Naive thymus-derived CD4-positive, alpha-beta T cell (primary cell): ENCODE data around the gene ZER1. TPM values are rescaled to one million over a fixed set of nuclear protein-coding genes. Genes with fewer than 3 reads are reported as not detected.
A peak's percentile ranks its signal among the peaks of the same experiment; 100 is the strongest.

Source experiments
- ATAC-seq: fragments of 150-1000 bp; cut with Tn5 transposase; 2 replicates; pipeline ENCODE4 v1.10.0; 2021; ENCODE audit warnings: mild to moderate bottlenecking, moderate library complexity
- CTCF ChIA-PET: fragments of 350-600 bp; sonication (Branson Sonifier 250); formaldehyde crosslinking; loops from one replicate; lab custom pipeline; 2021; ENCODE audit warnings: antibody characterized with exemption; lab: Charles Lee
- POLR2A ChIA-PET: fragments of 350-600 bp; sonication (Branson Sonifier 250); formaldehyde crosslinking; loops from one replicate; lab custom pipeline; 2021; ENCODE audit warnings: antibody characterized with exemption, inconsistent platforms; lab: Charles Lee
- DNase-seq, 9 donors: peaks; one replicate each; pipeline versions ENCODE4 v3.0.0 to v3.0.0-alpha.2; 2020 to 2022; ENCODE audit warnings: mixed read lengths in 1 of 9
- H3K27ac ChIP-seq: one replicate; pipeline ENCODE4 v1.7.0; 2013; ENCODE audit warnings: mild to moderate bottlenecking, low read depth, low read length, moderate library complexity
- H3K27me3 ChIP-seq, 2 donors: one replicate each; pipeline ENCODE4 v1.7.0; 2013; ENCODE audit warnings: low read length in 2 of 2, mild to moderate bottlenecking in 2 of 2, moderate library complexity in 2 of 2; ENCODE audit not compliant: control insufficient read depth in 2 of 2, insufficient read depth in 2 of 2
- H3K36me3 ChIP-seq, 3 experiments: 1 replicate in 2 of 3; 2 replicates in 1 of 3; pipeline ENCODE4 v1.7.0; 2013; ENCODE audit warnings: low read length in 3 of 3, mild to moderate bottlenecking in 3 of 3, moderate library complexity in 1 of 3; ENCODE audit not compliant: insufficient read depth in 3 of 3, control insufficient read depth in 2 of 3
- H3K4me1 ChIP-seq, 2 donors: one replicate each; pipeline ENCODE4 v1.7.0; 2013; ENCODE audit warnings: low read length in 2 of 2, mild to moderate bottlenecking in 2 of 2, moderate library complexity in 1 of 2; ENCODE audit not compliant: control insufficient read depth in 2 of 2, insufficient read depth in 2 of 2
- H3K4me3 ChIP-seq: 2 replicates; pipeline ENCODE4 v1.7.0; 2013; ENCODE audit warnings: mild to moderate bottlenecking, low read length
- H3K9me3 ChIP-seq, 3 experiments: 1 replicate in 2 of 3; 2 replicates in 1 of 3; pipeline ENCODE4 v1.7.0; 2013; ENCODE audit warnings: low read length in 3 of 3; ENCODE audit not compliant: control insufficient read depth in 2 of 3
- H3K27ac Mint-ChIP-seq, 9 donors: one replicate each; pipeline ENCODE4 v1.8.0; 2020 to 2022; ENCODE audit warnings: mixed read lengths in 9 of 9, mild to moderate bottlenecking in 8 of 9, moderate library complexity in 5 of 9, inconsistent platforms in 2 of 9
- H3K27me3 Mint-ChIP-seq, 5 donors: one replicate each; pipeline ENCODE4 v1.8.0; 2021 to 2022; ENCODE audit warnings: mixed read lengths in 5 of 5, mild to moderate bottlenecking in 1 of 5
- H3K36me3 Mint-ChIP-seq, 5 donors: one replicate each; pipeline ENCODE4 v1.8.0; 2020 to 2022; ENCODE audit warnings: mixed read lengths in 5 of 5, mild to moderate bottlenecking in 3 of 5, inconsistent platforms in 1 of 5
- H3K4me1 Mint-ChIP-seq, 7 donors: one replicate each; pipeline ENCODE4 v1.8.0; 2020 to 2022; ENCODE audit warnings: mixed read lengths in 7 of 7, mild to moderate bottlenecking in 3 of 7, inconsistent platforms in 1 of 7
- H3K4me3 Mint-ChIP-seq, 10 donors: one replicate each; pipeline ENCODE4 v1.8.0; 2020 to 2022; ENCODE audit warnings: mild to moderate bottlenecking in 10 of 10, mixed read lengths in 10 of 10, moderate library complexity in 6 of 10, inconsistent platforms in 2 of 10
- H3K9me3 Mint-ChIP-seq, 11 donors: one replicate each; pipeline ENCODE4 v1.8.0; 2020 to 2022; ENCODE audit warnings: mixed read lengths in 11 of 11, mild to moderate bottlenecking in 4 of 11, inconsistent platforms in 1 of 11, moderate library complexity in 1 of 11
- intact Hi-C, 2 donors: fragments of 100-400 bp; cut with micrococcal nuclease; formaldehyde crosslinking; loops; one replicate each; pipeline ENCODE4 v1.15.1; 2023
- polyA plus RNA-seq, 2 donors: library from polyadenylated mRNA; unstranded; fragments of 300-500 nt; fragmentation: Illumina TruSeq; gene quantifications; one replicate each; pipeline ENCODE4 v1.2.3, GENCODE V29; 2021
- total RNA-seq, 6 experiments: library from RNA in 5 of 6; stranded (reverse) in 5 of 6; gene quantifications; 1 replicate in 5 of 6; 2 replicates in 1 of 6; pipeline ENCODE4 v1.2.3 and lab custom pipeline; 2021 to 2026

The ZER1 gene
- total and polyA plus RNA-seq, 7 experiments from 2014 or later = 22.7 to 57.7 (median 37.6) TPM

- H3K4me1 Mint-ChIP-seq = peaks cover 0 to 1% (median 0%) of the 10 kb centered on the region in 7 donors
- no peaks in the 10 kb centered on the region for H3K4me1 ChIP-seq
- no peaks in the 10 kb centered on the region for H3K36me3 ChIP-seq
- no peak overlapping the region for H3K4me3 Mint-ChIP-seq
- H3K27ac Mint-ChIP-seq = no peak overlapping the region
- DNase-seq (no peak), ATAC-seq (no peak)
- H3K4me3 ChIP-seq = no peak overlapping the region
- POLR2A ChIA-PET = no interaction called here
- no peak overlapping the region for H3K27ac ChIP-seq
- no peaks in the 10 kb centered on the region for H3K27me3 Mint-ChIP-seq
- H3K27me3 ChIP-seq = no peaks in the 10 kb centered on the region
- intact Hi-C loops = no loop called here
- no peaks in the 10 kb centered on the region for H3K36me3 Mint-ChIP-seq
- H3K9me3 Mint-ChIP-seq = no peaks in the 10 kb centered on the region
- CTCF ChIA-PET = interaction anchor here (1.0 kb wide), 1 partner anchor 10 kb away, joined by 5 read pairs; no protein-coding TSS in a partner anchor
- no peaks in the 10 kb centered on the region for H3K9me3 ChIP-seq
Observed at GRCh38 chr9:128713941-128714573, 57.7 kb downstream of the ZER1 start.

- no peak for DNase-seq
- CTCF ChIA-PET = no interaction called here
Observed at GRCh38 chr9:128713411-128713780, 58.3 kb downstream of the ZER1 start.

GRCh38 chr9:128712451-128713410, 59.0 kb downstream of the ZER1 start:
- POLR2A ChIA-PET = no interaction called here
- Histone ChIP-seq H3K4me1 (no peaks in the 10 kb centered on the region), H3K27me3 (no peaks in the 10 kb centered on the region), H3K9me3 (no peaks in the 10 kb centered on the region), H3K27ac (no peak overlapping the region), H3K36me3 (no peaks in the 10 kb centered on the region), H3K4me3 (no peak overlapping the region)
- H3K4me3 Mint-ChIP-seq = no peak overlapping the region
- ATAC-seq (no peak), DNase-seq (no peak)
- no peaks in the 10 kb centered on the region for H3K9me3 Mint-ChIP-seq
- no peaks in the 10 kb centered on the region for H3K36me3 Mint-ChIP-seq
- CTCF ChIA-PET = no interaction called here
- H3K27ac Mint-ChIP-seq = no peak overlapping the region
- no peaks in the 10 kb centered on the region for H3K27me3 Mint-ChIP-seq
- H3K4me1 Mint-ChIP-seq = peaks cover 0 to 1% (median 0%) of the 10 kb centered on the region in 7 donors
- intact Hi-C loops = no loop called here

More at GRCh38 chr9:128713411-128713780, 58.3 kb downstream of the ZER1 start:
- POLR2A ChIA-PET = no interaction called here
- Histone ChIP-seq H3K27me3 (no peaks in the 10 kb centered on the region), H3K4me3 (no peak overlapping the region), H3K27ac (no peak overlapping the region), H3K9me3 (no peaks in the 10 kb centered on the region), H3K36me3 (no peaks in the 10 kb centered on the region), H3K4me1 (no peaks in the 10 kb centered on the region)
- H3K27ac Mint-ChIP-seq = no peak overlapping the region
- no peak overlapping the region for H3K4me3 Mint-ChIP-seq
- H3K36me3 Mint-ChIP-seq = no peaks in the 10 kb centered on the region
- H3K4me1 Mint-ChIP-seq = peaks cover 0 to 1% (median 0%) of the 10 kb centered on the region in 7 donors
- no peaks in the 10 kb centered on the region for H3K27me3 Mint-ChIP-seq
- H3K9me3 Mint-ChIP-seq = no peaks in the 10 kb centered on the region
- intact Hi-C loops = no loop called here
- no peak for ATAC-seq

- Histone ChIP-seq H3K4me3 (no peak overlapping the region), H3K27me3 (no peaks in the 10 kb centered on the region), H3K4me1 (no peaks in the 10 kb centered on the region), H3K27ac (no peak overlapping the region), H3K9me3 (no peaks in the 10 kb centered on the region), H3K36me3 (no peaks in the 10 kb centered on the region)
- no peak for ATAC-seq
- POLR2A ChIA-PET = interaction anchor here (0.6 to 1.1 kb wide), 3 partner anchors 165 to 1131 kb away, joined by 3 to 4 read pairs (median 3); no protein-coding TSS in a partner anchor
- intact Hi-C loops = no loop called here
- Mint-ChIP-seq H3K4me1 (peaks cover 0 to 8% (median 6%) of the 10 kb centered on the region in 7 donors), H3K36me3 (no peaks in the 10 kb centered on the region), H3K4me3 (no peak overlapping the region), H3K27me3 (no peaks in the 10 kb centered on the region), H3K9me3 (no peaks in the 10 kb centered on the region), H3K27ac (no peak overlapping the region)
- CTCF ChIA-PET = no interaction called here
- DNase-seq = no peak
Observed at GRCh38 chr9:128707446-128707845, 64.3 kb downstream of the ZER1 start.

GRCh38 chr9:128706671-128707381, 64.9 kb downstream of the ZER1 start:
- Histone ChIP-seq H3K9me3 (no peaks in the 10 kb centered on the region), H3K4me1 (no peaks in the 10 kb centered on the region), H3K4me3 (no peak overlapping the region), H3K27me3 (no peaks in the 10 kb centered on the region), H3K27ac (no peak overlapping the region), H3K36me3 (no peaks in the 10 kb centered on the region)
- ATAC-seq = no peak
- ChIA-PET CTCF (interaction anchor here (1.0 kb wide), 1 partner anchor 10 kb away, joined by 4 read pairs; no protein-coding TSS in a partner anchor), POLR2A (interaction anchor here (1.1 kb wide), 1 partner anchor 164 kb away, joined by 3 read pairs; no protein-coding TSS in a partner anchor)
- Mint-ChIP-seq H3K9me3 (no peaks in the 10 kb centered on the region), H3K36me3 (peaks cover 0 to 2% (median 0%) of the 10 kb centered on the region in 5 donors), H3K27me3 (no peaks in the 10 kb centered on the region), H3K4me3 (peak overlapping the region in 1 of 10 donors; percentile 30), H3K27ac (no peak overlapping the region), H3K4me1 (peaks cover 4 to 12% (median 9%) of the 10 kb centered on the region in 7 donors)
- intact Hi-C loops = no loop called here
- DNase-seq = no peak

GRCh38 chr9:128706045-128706444, 65.7 kb downstream of the ZER1 start:
- H3K4me1 Mint-ChIP-seq = peaks cover 4 to 17% (median 10%) of the 10 kb centered on the region in 7 donors
- no peaks in the 10 kb centered on the region for H3K9me3 Mint-ChIP-seq
- ATAC-seq = no peak
- peak overlapping the region in 1 of 10 donors; percentile 30 for H3K4me3 Mint-ChIP-seq
- H3K27ac Mint-ChIP-seq = peak overlapping the region in 1 of 9 donors; percentile 17
- Histone ChIP-seq H3K27me3 (no peaks in the 10 kb centered on the region), H3K27ac (no peak overlapping the region), H3K36me3 (no peaks in the 10 kb centered on the region), H3K4me1 (no peaks in the 10 kb centered on the region), H3K4me3 (no peak overlapping the region), H3K9me3 (no peaks in the 10 kb centered on the region)
- intact Hi-C loops = no loop called here
- POLR2A ChIA-PET = no interaction called here
- no peaks in the 10 kb centered on the region for H3K27me3 Mint-ChIP-seq
- peaks cover 0 to 2% (median 0%) of the 10 kb centered on the region in 5 donors for H3K36me3 Mint-ChIP-seq
- CTCF ChIA-PET = interaction anchor here (1.0 kb wide), 1 partner anchor 10 kb away, joined by 4 read pairs; no protein-coding TSS in a partner anchor
- no peak for DNase-seq
